IPS-11a (cell line): ENCODE data around the gene LRATD1.
"Not testable (repeated sequence)": the region's sequence is repeated elsewhere in the genome, so short reads cannot be mapped to it uniquely, and the experiment has no call there.

Experiments used
- H3K4me3 ChIP-seq: one replicate; pipeline ENCODE4 v1.5.1; 2013; ENCODE audit warnings: low read depth, low read length, control low read depth

The LRATD1 gene

GRCh38 chr2:14632133-14632936, at the start of gene LRATD1:
TSS of gene LRATD1 (plus strand) at chr2:14632717. CDS start at chr2:14633980, 1,263 bp downstream.
- peak within 1 kb of the TSS; percentile 29 for H3K4me3 ChIP-seq

DNA sequence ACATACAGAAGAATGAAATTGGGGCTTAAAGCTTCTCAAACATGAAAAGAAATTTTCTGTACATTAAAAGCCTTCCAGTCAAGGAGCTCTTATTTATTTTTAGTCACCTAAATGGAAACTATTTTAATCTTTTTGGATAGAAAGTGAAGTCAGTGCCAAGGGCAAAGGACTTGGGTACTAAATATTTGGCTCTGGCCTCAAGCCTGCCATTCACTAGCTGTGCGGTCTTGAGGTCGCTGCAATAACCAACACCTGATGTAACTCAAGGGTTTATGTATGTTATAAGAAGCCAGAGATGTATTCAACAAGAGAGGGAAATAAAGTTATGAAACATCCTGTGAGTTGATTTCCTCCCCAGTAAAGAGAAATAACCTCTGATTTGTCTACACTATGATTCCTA, 49.5 kb upstream of the LRATD1 start:
- H3K4me3 ChIP-seq = no peak overlapping the region

GRCh38 chr2:14583802-14584201, 48.7 kb upstream of the LRATD1 start:
- no peak overlapping the region for H3K4me3 ChIP-seq

DNA sequence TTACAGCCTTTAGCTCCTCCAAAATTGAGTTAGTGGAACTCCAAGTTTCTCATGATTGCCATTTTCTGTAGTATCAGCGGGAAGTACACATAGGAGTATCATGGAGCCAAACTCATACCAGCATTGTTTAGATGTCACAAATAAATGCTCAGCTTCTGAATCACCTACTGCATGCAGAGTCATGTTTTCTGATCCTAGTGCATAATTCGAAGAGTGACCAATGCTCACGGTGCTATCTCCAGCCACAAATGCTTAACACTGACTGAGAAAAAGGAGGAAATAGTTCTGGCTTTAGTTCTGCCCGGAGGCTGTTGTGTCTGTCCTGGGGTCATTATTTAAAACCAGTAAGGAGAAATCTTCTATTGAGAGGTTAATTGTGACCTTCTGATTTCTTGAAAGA, 45.4 kb upstream of the LRATD1 start:
- no peak overlapping the region for H3K4me3 ChIP-seq

GRCh38 chr2:14601156-14601770, 31.3 kb upstream of the LRATD1 start:
- no peak overlapping the region for H3K4me3 ChIP-seq

GRCh38 chr2:14602309-14602708, 30.2 kb upstream of the LRATD1 start:
- no peak overlapping the region for H3K4me3 ChIP-seq

- no peak overlapping the region for H3K4me3 ChIP-seq
Observed at GRCh38 chr2:14603676-14604075, 28.8 kb upstream of the LRATD1 start.

DNA sequence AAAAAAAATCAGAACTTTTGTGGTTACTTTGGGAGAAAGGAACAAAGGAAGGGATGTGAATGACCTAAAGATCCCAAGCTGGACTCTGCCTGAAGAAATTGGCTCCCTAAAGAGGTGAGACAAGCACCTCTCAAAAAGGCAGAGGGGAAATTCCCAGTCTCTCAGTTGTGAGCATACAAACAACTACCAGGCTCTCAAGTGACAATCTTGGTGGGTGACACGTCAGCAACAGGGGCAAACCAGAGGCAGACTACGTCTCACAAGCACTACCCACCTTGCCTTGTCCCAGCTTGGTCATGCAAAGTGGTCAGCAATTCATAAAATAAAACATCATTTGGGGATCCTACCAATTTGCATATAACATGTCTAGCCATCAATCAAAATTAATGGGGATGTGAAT, 24.3 kb upstream of the LRATD1 start:
- H3K4me3 ChIP-seq = no peak overlapping the region

- H3K4me3 ChIP-seq = no peak overlapping the region
Observed at GRCh38 chr2:14614017-14614416, 18.5 kb upstream of the LRATD1 start.

DNA sequence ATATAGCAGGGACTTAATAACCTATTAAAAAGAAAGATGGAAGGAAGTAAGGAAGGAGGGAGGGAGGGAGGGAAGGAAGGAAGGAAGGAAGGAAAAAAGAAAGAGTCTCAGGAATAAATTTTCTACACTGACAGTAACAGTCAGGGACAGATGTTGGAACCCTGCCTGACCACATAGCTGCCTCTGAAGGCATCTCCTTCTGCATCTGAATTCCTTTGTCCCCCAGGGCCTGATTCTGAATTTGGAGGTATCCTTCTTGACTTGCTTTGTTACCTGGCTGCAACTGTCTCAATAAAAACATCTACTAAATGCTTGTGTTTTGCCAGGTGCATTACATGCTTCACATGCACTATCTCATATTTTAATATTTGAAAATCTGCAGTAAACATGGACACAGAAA, 17.4 kb upstream of the LRATD1 start:
- H3K4me3 ChIP-seq = no peak overlapping the region

- H3K4me3 ChIP-seq = no peak overlapping the region
Observed at GRCh38 chr2:14615760-14616159, 16.8 kb upstream of the LRATD1 start.

DNA sequence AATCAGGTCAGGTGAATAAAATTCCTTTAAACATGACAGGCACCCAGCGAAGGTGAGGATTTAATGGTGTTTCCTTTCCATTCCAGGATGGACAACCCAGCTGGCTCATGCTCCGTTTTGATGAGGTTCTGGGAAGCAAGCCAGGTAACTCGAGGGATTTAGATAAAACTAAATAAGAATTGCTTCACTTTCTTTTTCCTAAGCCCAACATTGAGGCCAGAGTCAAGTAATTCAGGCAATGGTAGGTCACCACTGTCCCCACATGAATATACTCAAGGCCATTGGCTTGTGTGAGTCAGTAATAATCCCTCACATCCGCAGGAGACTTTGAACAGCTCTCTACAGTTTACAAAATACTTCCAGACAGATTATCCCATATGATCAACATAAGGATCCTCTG, 16.2 kb upstream of the LRATD1 start:
- H3K4me3 ChIP-seq = no peak overlapping the region

DNA sequence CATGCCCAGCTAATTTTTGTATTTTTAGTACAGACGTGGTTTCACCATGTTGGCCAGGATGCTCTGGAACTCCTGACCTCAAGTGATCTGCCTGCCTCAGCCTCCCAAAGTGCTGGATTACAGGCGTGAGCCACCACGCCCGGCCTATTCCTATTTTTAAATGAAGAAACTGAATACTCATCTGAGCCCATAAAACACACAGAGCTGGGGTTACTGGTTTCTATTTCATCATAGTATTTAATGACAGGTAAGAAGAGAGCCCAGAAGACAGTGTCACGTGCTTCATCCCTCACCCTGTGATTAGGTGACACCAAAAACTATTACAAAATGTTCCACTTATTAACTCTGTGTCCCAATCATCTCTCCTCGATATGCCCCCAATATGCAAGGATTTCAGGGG, 15.6 kb upstream of the LRATD1 start:
- H3K4me3 ChIP-seq = no peak overlapping the region

DNA sequence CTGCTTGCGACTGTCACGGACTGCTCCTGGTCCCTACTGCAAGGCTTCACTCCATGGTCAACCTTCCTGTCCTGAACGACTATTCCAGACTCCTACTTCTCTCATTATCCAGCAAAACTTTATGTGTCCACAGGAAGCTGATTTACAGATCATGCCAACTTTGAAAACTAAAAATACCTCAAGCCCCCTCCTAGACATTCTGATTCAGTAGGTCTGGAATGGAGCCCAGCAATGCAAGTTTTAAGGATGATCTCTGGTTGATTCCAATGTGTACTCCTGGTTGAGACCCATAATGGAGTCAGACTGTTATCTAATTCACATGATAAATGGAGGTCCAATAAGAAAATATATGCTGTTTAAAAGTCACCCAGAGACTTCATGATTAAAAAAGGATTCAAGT, 13.1 kb upstream of the LRATD1 start:
- no peak overlapping the region for H3K4me3 ChIP-seq

DNA sequence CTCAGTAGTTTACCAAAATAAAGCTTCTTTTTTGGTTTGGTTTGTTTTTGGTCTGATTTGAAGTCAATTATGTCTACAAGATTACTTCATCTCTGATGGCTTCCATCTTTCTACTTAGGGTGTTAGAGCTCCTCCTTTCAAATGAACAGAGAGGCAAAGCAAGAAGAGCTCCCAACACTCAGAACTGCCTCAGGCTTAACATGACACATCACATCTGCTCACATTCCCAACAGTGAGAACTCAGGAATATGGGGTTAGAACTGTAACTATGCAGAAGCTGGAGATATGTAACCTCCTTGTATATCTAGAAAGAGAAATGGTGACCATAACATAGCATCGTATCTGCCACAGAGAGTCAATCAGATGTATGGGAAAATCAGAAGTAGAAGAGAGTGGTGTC, 11.4 kb upstream of the LRATD1 start:
- H3K4me3 ChIP-seq = no peak overlapping the region

DNA sequence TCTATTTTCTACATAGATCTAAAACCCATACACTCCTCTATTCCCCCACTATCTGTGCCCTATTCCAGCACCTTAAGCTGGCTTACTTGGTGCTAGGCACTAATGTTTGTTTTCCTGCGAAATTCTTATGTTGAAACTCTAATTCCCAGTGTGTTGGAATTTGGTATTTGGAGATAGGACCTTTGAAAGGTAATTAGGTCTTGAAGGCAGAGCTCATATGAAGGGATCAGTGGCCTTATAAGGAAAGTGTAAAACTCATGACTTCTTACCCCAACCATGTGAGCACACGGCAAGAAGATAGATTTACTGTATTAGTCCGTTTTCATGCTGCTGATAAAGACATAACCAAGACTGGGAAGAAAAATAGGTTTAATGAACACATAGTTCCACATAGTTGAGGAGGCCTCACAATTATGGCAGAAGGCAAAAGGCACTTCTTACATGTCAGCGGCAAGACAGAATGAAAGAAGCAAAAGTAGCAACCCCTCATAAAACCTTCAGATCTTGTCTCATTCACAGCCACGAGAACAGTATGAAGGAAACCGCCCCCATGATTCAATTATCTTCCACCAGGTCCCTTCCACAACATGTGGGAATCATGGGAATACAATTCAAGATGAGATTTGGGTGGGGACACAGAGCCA, 10.5 kb upstream of the LRATD1 start:
- no peak overlapping the region for H3K4me3 ChIP-seq

GRCh38 chr2:14622550-14622939, 10.0 kb upstream of the LRATD1 start:
- H3K4me3 ChIP-seq = not testable (repeated sequence)

DNA sequence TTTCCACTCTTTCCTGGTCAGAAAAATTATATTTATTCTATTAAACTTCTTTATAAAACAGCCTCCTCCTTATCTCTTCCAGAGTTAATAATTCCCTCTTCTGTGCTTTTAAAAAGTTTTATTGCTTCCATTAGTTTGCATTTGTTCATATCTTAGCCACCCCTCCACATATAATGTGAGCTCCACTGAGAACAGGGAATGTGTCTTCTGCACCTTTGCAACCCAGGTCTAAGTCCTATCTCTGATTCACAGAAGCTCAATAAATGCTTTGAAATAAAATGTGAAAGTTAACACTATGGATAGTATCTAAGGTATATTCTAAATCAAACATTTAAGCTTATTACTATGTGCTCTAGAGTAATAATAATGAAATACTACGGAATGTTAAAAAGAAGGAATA, 9.3 kb upstream of the LRATD1 start:
- no peak overlapping the region for H3K4me3 ChIP-seq

DNA sequence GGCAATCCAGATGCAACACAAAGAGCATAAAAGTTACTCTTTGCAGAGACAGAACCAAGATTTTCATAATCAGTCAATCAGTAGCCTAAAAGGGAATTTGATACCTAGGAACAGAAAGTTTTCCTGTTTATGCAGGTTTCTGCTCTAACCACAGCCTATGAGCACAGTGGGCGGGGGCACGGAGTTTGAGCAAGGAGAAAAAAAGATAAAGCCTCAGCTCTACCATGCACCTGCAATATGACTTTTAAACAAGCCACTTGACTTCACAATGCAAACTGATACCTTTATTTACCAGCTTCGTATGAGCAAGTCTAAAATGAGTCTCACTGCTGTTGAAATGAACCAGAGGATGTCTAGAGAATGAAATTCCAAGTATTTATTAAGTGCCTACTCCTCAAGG, 5.6 kb upstream of the LRATD1 start:
- no peak overlapping the region for H3K4me3 ChIP-seq

GRCh38 chr2:14628901-14629300, 3.6 kb upstream of the LRATD1 start:
- no peak overlapping the region for H3K4me3 ChIP-seq

DNA sequence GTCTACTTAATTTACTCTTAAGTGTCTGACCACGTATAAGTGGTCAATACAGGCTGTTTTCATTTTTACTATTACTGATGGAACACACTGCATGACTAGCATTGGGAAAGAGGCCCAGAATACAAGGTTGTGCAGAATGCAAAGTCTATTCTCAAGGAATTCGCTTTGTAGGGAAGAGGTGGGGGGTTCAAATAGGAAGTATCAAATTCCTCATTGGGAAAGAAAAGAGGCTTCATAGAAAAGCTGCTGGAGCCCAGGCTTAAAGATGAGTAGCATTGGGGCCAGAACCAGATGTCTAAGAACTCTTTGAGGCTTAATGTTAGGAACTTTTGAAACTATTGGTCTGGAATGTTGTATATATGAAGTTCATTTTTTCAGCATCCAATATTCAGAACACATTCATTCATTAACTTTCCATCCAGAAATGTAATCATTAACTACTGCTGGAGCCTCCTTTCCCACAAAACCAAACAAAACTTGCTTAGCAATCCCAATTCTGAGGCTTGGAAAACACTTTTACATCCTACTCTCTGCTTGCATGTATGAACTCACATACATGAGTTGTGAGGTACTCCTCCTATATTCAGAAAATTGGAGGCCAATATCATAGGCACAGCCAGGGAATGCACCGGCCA, 994 bp upstream of the LRATD1 start:
- no peak overlapping the region for H3K4me3 ChIP-seq

DNA sequence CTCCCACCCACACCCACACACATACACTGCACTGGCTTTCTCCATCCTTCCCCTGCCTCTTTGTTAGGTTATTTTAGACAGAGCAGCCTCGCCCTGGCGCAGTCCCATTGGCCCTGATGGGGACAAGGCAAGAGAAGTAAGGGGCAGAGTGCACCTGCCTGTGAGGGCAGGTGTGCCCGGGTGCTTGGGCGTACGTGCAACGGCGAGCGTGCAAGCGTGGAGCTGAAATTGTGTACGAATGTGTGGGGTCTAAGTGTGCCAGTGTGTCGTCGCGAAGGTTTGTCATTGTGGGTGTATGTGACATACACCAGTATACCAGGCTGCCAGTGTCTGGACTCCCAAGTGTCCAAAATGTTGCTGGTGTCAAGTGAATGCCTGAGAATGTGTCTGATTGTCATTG, 544 bp downstream of the LRATD1 start:
- H3K4me3 ChIP-seq = peak overlapping the region; percentile 27
